Neutrophil (primary cell): ENCODE measurements around the gene GPR160.

Source experiments
- H3K27ac ChIP-seq: fragments of 200-600 bp; sonication (generic); 2 replicates; pipeline ENCODE4 v1.5.1; 2016; ENCODE audit warnings: mild to moderate bottlenecking, moderate library complexity
- H3K27me3 ChIP-seq: fragments of 200-600 bp; sonication (generic); 2 replicates; pipeline ENCODE4 v1.6.0; 2016; ENCODE audit warnings: mild to moderate bottlenecking
- H3K36me3 ChIP-seq: fragments of 200-600 bp; sonication (generic); 2 replicates; pipeline ENCODE4 v1.5.1; 2017
- H3K4me1 ChIP-seq, 2 experiments: fragments of 200-600 bp in 1 of 2; sonication (generic) in 1 of 2; 1 replicate in 1 of 2; 2 replicates in 1 of 2; pipeline versions ENCODE4 v1.5.1 to v1.6.1; 2013 to 2016; ENCODE audit warnings: low read depth in 1 of 2, low read length in 1 of 2, mild to moderate bottlenecking in 1 of 2, moderate library complexity in 1 of 2; ENCODE audit not compliant: control insufficient read depth in 1 of 2, insufficient read depth in 1 of 2
- H3K4me3 ChIP-seq, 2 experiments: fragments of 200-600 bp in 1 of 2; sonication (generic) in 1 of 2; 1 replicate in 1 of 2; 2 replicates in 1 of 2; pipeline ENCODE4 v1.5.1; 2013 to 2016; ENCODE audit warnings: low read depth in 1 of 2, low read length in 1 of 2, mild to moderate bottlenecking in 1 of 2, moderate library complexity in 1 of 2
- H3K9me3 ChIP-seq: fragments of 200-600 bp; sonication (generic); 2 replicates; pipeline ENCODE4 v1.5.1; 2016
- TF ChIP-seq, protein P1 (sequence below): fragments of 200-600 bp; sonication (generic); IDR thresholded peaks from 2 replicates; pipeline ENCODE4 v1.5.1; 2016; ENCODE audit warnings: antibody characterized with exemption

The GPR160 gene

DNA sequence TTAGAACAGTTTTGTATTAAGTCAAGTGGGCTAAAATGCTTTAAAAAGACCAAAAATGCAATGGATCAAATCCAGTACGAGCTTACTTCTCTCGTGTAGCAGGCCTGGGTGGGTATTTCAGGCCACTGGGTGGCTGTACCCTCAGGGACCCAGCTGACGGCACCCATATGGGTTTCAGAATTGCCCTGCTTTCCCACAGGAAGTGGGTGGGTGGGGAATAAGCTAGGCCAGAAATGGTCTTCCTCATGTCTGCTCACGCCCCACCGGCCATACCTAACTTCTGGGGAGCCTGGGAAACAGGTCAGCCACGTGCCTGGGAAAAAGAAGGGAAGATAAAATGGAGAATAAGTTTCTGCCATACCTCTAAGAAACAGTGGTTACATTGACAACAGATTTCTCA, 20.3 kb downstream of the GPR160 start:
- no peaks in the 10 kb centered on the region for H3K27me3 ChIP-seq

DNA sequence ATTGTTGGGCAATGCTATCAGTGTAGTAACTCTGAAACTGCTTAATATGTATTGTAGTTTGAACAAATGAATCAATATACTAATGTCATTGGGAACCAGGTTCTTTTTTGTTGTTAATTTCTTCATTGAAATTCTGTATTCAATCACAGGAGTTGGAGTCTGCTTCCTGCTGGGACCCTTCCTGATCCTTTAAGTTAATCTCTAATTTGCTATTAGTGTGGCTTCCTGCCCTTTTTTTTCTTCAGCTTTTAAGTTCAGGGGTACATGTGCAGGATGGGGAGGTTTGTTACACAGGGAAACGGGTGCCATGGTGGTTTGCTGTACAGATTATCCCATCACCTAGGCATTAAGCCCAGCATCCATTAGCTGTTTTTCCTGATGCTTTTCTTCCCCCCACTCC, 21.7 kb downstream of the GPR160 start:
- no peaks in the 10 kb centered on the region for H3K9me3 ChIP-seq
- peaks cover 9 to 26% of the 10 kb centered on the region in 2 experiments for H3K4me1 ChIP-seq
- H3K36me3 ChIP-seq, result peaks cover 23% of the 10 kb centered on the region
- no peak overlapping the region for H3K4me3 ChIP-seq
- TF ChIP-seq, protein P1, sequence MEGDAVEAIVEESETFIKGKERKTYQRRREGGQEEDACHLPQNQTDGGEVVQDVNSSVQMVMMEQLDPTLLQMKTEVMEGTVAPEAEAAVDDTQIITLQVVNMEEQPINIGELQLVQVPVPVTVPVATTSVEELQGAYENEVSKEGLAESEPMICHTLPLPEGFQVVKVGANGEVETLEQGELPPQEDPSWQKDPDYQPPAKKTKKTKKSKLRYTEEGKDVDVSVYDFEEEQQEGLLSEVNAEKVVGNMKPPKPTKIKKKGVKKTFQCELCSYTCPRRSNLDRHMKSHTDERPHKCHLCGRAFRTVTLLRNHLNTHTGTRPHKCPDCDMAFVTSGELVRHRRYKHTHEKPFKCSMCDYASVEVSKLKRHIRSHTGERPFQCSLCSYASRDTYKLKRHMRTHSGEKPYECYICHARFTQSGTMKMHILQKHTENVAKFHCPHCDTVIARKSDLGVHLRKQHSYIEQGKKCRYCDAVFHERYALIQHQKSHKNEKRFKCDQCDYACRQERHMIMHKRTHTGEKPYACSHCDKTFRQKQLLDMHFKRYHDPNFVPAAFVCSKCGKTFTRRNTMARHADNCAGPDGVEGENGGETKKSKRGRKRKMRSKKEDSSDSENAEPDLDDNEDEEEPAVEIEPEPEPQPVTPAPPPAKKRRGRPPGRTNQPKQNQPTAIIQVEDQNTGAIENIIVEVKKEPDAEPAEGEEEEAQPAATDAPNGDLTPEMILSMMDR, result no peak
- H3K27ac ChIP-seq, result no peak overlapping the region
- no peaks in the 10 kb centered on the region for H3K27me3 ChIP-seq

More for the DNA sequence above, 20.3 kb downstream of the GPR160 start:
- peak overlapping the region; percentile 9 for H3K27ac ChIP-seq
- no peaks in the 10 kb centered on the region for H3K9me3 ChIP-seq
- H3K36me3 ChIP-seq, result peaks cover 12% of the 10 kb centered on the region
- peaks cover 9 to 26% of the 10 kb centered on the region in 2 experiments for H3K4me1 ChIP-seq
- H3K4me3 ChIP-seq, result no peak overlapping the region
- TF ChIP-seq, protein P1, result no peak

DNA sequence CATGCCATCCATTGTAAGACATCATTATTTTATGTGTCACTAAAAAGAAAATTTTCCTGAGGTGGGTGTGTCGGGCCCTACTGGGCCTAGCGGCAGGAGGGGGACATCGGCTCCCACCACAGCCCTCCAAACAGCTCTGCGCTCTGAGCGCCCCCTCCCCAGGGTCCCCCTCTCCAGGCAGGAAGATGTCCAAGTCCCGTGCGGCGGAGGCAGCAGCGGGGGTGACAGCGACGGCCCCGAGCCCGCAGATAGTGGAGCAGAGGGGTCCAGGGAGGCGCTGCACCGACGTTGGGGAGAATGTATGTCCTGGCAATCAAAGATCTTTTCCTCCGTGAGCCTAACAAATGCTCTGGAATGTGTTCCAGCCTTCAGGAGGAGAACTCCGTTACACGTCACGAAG, 24.3 kb downstream of the GPR160 start:
- Histone ChIP-seq H3K4me1 (peaks cover 9 to 14% of the 10 kb centered on the region in 2 experiments), H3K9me3 (no peaks in the 10 kb centered on the region), H3K27ac (no peak overlapping the region), H3K36me3 (peaks cover 27% of the 10 kb centered on the region), H3K4me3 (no peak overlapping the region), H3K27me3 (no peaks in the 10 kb centered on the region)
- TF ChIP-seq, protein P1, result no peak

DNA sequence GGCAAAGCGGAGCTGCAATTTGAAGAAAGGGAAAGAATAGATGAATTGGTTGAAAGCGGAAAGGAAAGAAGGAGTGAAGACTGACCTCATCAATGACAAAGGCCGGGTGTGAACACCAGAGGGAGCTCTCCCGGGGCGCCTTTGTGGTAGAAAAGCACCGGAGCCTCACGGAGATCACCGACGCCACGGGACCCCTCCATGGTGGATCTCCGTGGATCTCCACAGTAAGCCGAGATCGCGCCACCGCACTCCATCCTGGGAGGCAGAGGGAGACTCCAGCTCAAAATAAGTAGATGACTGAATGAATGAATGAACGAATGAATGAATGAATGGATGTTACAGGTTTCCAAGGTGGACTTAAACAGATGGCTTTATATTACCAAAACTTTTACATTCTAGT, 25.0 kb downstream of the GPR160 start:
- H3K4me3 ChIP-seq, result no peak overlapping the region
- no peaks in the 10 kb centered on the region for H3K9me3 ChIP-seq
- TF ChIP-seq, protein P1, result no peak
- no peak overlapping the region for H3K27ac ChIP-seq
- no peaks in the 10 kb centered on the region for H3K27me3 ChIP-seq
- peaks cover 6 to 9% of the 10 kb centered on the region in 2 experiments for H3K4me1 ChIP-seq
- H3K36me3 ChIP-seq, result peaks cover 28% of the 10 kb centered on the region

DNA sequence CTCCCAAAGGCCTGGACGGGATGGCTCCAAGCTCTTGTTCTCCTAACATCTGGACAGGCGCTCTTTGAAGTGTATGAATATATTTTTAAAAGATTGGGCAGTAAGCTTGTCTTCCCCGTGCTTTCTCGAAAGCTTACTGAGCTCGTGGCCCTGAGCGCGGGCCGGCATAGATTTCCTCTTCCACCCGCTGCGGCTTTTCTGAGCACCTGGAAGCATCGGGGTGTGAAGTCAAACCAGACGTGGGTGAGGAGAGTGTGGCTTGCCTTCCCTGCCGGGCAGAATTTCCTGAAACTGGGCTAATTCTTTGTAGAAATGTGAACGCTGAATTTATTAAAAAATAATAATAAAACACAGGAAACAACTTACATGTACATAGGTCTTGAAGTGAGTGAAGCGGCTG, 25.9 kb downstream of the GPR160 start:
- TF ChIP-seq, protein P1, result no peak
- Histone ChIP-seq H3K4me3 (no peak overlapping the region), H3K27me3 (no peaks in the 10 kb centered on the region), H3K4me1 (no peaks in the 10 kb centered on the region), H3K9me3 (no peaks in the 10 kb centered on the region), H3K36me3 (peaks cover 33% of the 10 kb centered on the region), H3K27ac (no peak overlapping the region)

DNA sequence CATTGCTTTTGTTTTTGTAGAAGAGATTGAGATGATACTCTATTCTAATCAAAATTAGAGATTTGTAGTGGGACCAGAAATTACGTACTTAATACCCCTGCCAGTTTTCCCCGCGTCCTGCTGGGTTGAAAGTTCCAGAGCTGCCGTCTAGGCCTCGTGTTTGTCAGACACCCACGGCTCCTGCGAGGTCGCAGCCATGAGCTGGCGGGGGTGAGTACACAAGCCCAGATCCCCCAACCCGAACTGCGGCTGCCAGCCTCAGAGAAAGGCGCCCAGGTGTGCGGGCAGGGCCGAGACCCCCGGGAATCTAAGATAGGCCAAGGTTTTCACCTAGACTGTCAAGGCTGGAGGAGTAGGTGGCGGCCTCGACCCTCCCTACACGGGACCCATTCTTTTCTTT, 26.3 kb downstream of the GPR160 start:
- Histone ChIP-seq H3K27ac (no peak overlapping the region), H3K9me3 (no peaks in the 10 kb centered on the region), H3K4me1 (no peaks in the 10 kb centered on the region), H3K4me3 (no peak overlapping the region), H3K27me3 (no peaks in the 10 kb centered on the region), H3K36me3 (peaks cover 33% of the 10 kb centered on the region)
- TF ChIP-seq, protein P1, result no peak
